GM12878 (cell line): ENCODE results near the gene PDXP. TPM values are rescaled to one million over a fixed set of nuclear protein-coding genes. Genes with fewer than 3 reads are reported as not detected.

Source experiments
- ATAC-seq: fragments of 200-7000 bp; cut with Tn5 transposase; 3 replicates; pipeline ENCODE4 v1.9.1; 2020; ENCODE audit warnings: mild to moderate bottlenecking, moderate library complexity
- BruUV-seq: library from RNA; stranded (reverse); fragments of 400-500 nt; replicated peaks from 2 replicates; lab custom pipeline; 2021; lab: Mats Ljungman, UMichigan
- CTCF ChIA-PET: fragments of 300-600 bp; sonication (Branson Sonifier 250); formaldehyde crosslinking; extraction: SDS; loops from one replicate; lab custom pipeline; 2021; ENCODE audit warnings: inconsistent platforms; lab: Yijun Ruan, JAX
- POLR2A ChIA-PET: fragments of 350-600 bp; formaldehyde crosslinking; extraction: SDS; loops from one replicate; lab custom pipeline; 2021; ENCODE audit warnings: inconsistent platforms; lab: Charles Lee
- RAD21 ChIA-PET: fragments of 300-600 bp; sonication (Branson Sonifier 250); formaldehyde crosslinking; loops from one replicate; lab custom pipeline; 2023; ENCODE audit warnings: antibody characterized with exemption; ENCODE audit not compliant: unreplicated experiment; lab: Charles Lee
- SMC1A ChIA-PET: fragments of 300-600 bp; sonication (Branson Sonifier 250); formaldehyde crosslinking; loops from one replicate; lab custom pipeline; 2023; ENCODE audit not compliant: unreplicated experiment, uncharacterized antibody; lab: Charles Lee
- DNase-seq: peaks from one replicate; pipeline ENCODE4 v3.0.0-alpha.2; 2011; ENCODE audit warnings: low read depth, low spot score
- FAIRE-seq: peaks from 3 replicates; lab custom pipeline; 2011; peaks lifted over from hg19 to GRCh38; lab: Jason Lieb, UNC
- H2AFZ ChIP-seq: 2 replicates; pipeline ENCODE4 v1.6.0; 2011; ENCODE audit warnings: low read depth, low read length, control low read depth; ENCODE audit not compliant: control insufficient read depth
- H3K27ac ChIP-seq: 2 replicates; pipeline ENCODE4 v1.5.1; 2011; ENCODE audit warnings: control low read depth; ENCODE audit not compliant: control insufficient read depth, insufficient read depth
- H3K27me3 ChIP-seq, 2 experiments: replicated peaks in 1 of 2; 2 replicates each; pipeline versions ENCODE4 v1.6.0 to v1.6.1; 2011; ENCODE audit warnings: low read length in 1 of 2; ENCODE audit not compliant: control insufficient read depth in 2 of 2, insufficient read depth in 2 of 2
- H3K36me3 ChIP-seq, 2 experiments: 2 replicates each; pipeline ENCODE4 v1.5.1; 2011; ENCODE audit warnings: low read length in 1 of 2; ENCODE audit not compliant: control insufficient read depth in 2 of 2, insufficient read depth in 2 of 2
- H3K4me1 ChIP-seq: 2 replicates; pipeline ENCODE4 v1.6.1; 2011; ENCODE audit warnings: mild to moderate bottlenecking, low read length, moderate library complexity, mixed read lengths; ENCODE audit not compliant: control insufficient read depth, insufficient read depth
- H3K4me2 ChIP-seq: 2 replicates; pipeline ENCODE4 v1.6.0; 2011; ENCODE audit warnings: control low read depth; ENCODE audit not compliant: control insufficient read depth, insufficient read depth
- H3K4me3 ChIP-seq: fragments of 200-600 bp; sonication (generic); 2 replicates; pipeline ENCODE4 v1.5.1; 2016
- H3K79me2 ChIP-seq: 2 replicates; pipeline ENCODE4 v1.6.0; 2011; ENCODE audit warnings: low read length; ENCODE audit not compliant: control insufficient read depth, insufficient read depth
- H3K9ac ChIP-seq: 2 replicates; pipeline ENCODE4 v1.8.0; 2011; ENCODE audit warnings: low read length, control low read depth, mixed read lengths; ENCODE audit not compliant: control insufficient read depth, insufficient read depth
- H3K9me3 ChIP-seq: replicated peaks from 3 replicates; pipeline ENCODE4 v1.5.1; 2011; ENCODE audit warnings: mild to moderate bottlenecking, low read length; ENCODE audit not compliant: control insufficient read depth, insufficient read depth
- H4K20me1 ChIP-seq: 2 replicates; pipeline ENCODE4 v1.6.0; 2011; ENCODE audit not compliant: control insufficient read depth, insufficient read depth
- BHLHE40 ChIP-seq, 2 experiments: fragments of 450-650 bp in 1 of 2; IDR thresholded peaks; 2 replicates each; pipeline ENCODE4 v1.6.1; 2011 to 2017; ENCODE audit warnings: low read depth in 2 of 2, borderline replicate concordance in 1 of 2, improper control_type of control experiment in 1 of 2, low read length in 1 of 2, mild to moderate bottlenecking in 1 of 2
- EGR1 ChIP-seq, 2 experiments: IDR thresholded peaks; 1 replicate in 1 of 2; 2 replicates in 1 of 2; pipeline ENCODE4 v1.6.1; 2011 to 2012; ENCODE audit warnings: low read depth in 2 of 2, low read length in 2 of 2, borderline replicate concordance in 1 of 2, mild to moderate bottlenecking in 1 of 2, moderate library complexity in 1 of 2
- MEF2B ChIP-seq: fragments of 450-650 bp; IDR thresholded peaks from 2 replicates; pipeline ENCODE4 v1.6.1; 2018; ENCODE audit warnings: mild to moderate bottlenecking, moderate library complexity; ENCODE audit not compliant: partially characterized antibody, poor library complexity, severe bottlenecking
- SPI1 ChIP-seq: IDR thresholded peaks from 2 replicates; pipeline ENCODE4 v1.6.1; 2011; ENCODE audit warnings: low read depth, mild to moderate bottlenecking, low read length, moderate library complexity, borderline replicate concordance; ENCODE audit not compliant: insufficient read depth
- TCF12 ChIP-seq: IDR thresholded peaks from 2 replicates; pipeline ENCODE4 v1.6.1; 2011; ENCODE audit warnings: low read depth, mild to moderate bottlenecking, low read length
- TCF3 ChIP-seq: IDR thresholded peaks from 2 replicates; pipeline ENCODE4 v1.6.1; 2012; ENCODE audit warnings: low read depth, mild to moderate bottlenecking, low read length, borderline replicate concordance; ENCODE audit not compliant: insufficient read depth
- WGBS: methylation state at CpG from one replicate; pipeline ENCODE4 v1.1.6; 2016; ENCODE audit warnings: low lambda C conversion rate; ENCODE audit not compliant: insufficient replicate concordance, insufficient coverage; ENCODE audit errors: missing lambda C conversion rate; 5-methylcytosine and 5-hydroxymethylcytosine counted together
- in situ Hi-C: fragments of 300-500 bp; cut with MboI; formaldehyde crosslinking; loops from 9 replicates; pipeline ENCODE4 v1.14.3; 2018; ENCODE audit warnings: mixed read lengths
- intact Hi-C: fragments of 100-400 bp; cut with micrococcal nuclease; formaldehyde crosslinking; loops from one replicate; pipeline ENCODE4 v1.14.2; 2022; ENCODE audit not compliant: unreplicated experiment
- polyA plus RNA-seq, 11 experiments: library from polyadenylated mRNA; depleted of rRNA in 4 of 11; unstranded in 6 of 11; stranded (reverse) in 5 of 11; fragments of >200 nt; fragmentation: Nextera tagmentation in 4 of 11; fragmentation: Illumina TruSeq in 1 of 11; extraction: Ambion mirVana in 4 of 11; extraction: Trizol in 1 of 11; gene quantifications; 1 replicate in 1 of 11; 2 replicates in 10 of 11; pipeline versions ENCODE4 v1.2.1 to v1.2.3, GENCODE V29; 2011 to 2016; ENCODE audit warnings: inconsistent platforms in 2 of 11, missing spikeins in 2 of 11, low read depth in 1 of 11
- total RNA-seq, 4 experiments: library from RNA; depleted of rRNA in 3 of 4; stranded (reverse); fragments of >200 nt in 3 of 4; fragmentation: Illumina TruSeq in 1 of 4; extraction: Trizol in 1 of 4; gene quantifications; 2 replicates each; pipeline versions ENCODE4 v1.2.1 to v1.2.3, GENCODE V29; 2013 to 2021
- TF ChIP-seq, protein P1 (sequence below): fragments of 150-350 bp; IDR thresholded peaks from 2 replicates; pipeline ENCODE4 v1.6.1; 2016; ENCODE audit warnings: low read depth, low read length
- TF ChIP-seq, protein P2 (sequence below): IDR thresholded peaks from 2 replicates; pipeline ENCODE4 v1.6.1; 2012; ENCODE audit warnings: low read length, inconsistent platforms

Gene PDXP
- total and polyA plus RNA-seq, 10 of the 15 experiments (the other 5 are each of a cell fraction or from before 2014, with no cell fraction given): 4.4 to 56.7 (median 34.6) TPM

DNA sequence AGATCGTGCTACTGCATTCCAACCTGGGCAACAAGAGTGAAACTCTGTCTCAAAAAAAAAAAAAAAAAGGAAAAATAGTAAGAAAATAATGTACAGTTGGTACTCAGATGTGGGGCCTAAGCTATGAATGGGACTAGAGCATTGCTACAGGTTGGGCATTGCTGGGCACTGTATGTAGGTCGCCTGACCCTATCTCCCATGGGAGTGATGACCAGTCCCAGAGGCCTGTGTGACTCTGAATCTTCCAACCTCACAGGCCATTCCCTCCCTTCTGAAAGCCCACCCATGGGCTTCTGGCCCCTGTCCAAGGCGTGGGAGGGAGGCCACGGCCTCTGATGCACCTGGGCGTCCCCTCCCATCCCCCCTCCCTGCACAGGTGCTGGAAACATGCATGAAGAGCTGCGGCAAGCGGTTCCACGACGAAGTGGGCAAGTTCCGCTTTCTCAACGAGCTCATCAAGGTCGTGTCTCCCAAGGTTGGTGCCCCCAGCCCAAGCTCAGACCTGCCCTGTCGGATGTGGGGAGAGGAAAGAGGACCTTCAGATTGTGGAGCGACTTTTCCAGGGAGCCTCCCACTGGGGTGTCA is 40.4 kb upstream of the PDXP start:
- FAIRE-seq: no peak

More for the DNA sequence above, 40.4 kb upstream of the PDXP start:
- no peak for DNase-seq
- H3K27me3 ChIP-seq: no peaks in the 10 kb centered on the region
- no peak overlapping the region for H3K4me3 ChIP-seq
- WGBS: 36% methylated on average over 14 of the region's 14 CpGs
- H4K20me1 ChIP-seq: no peaks in the 10 kb centered on the region
- H3K36me3 ChIP-seq: peaks cover 13 to 23% of the 10 kb centered on the region in 2 experiments
- H3K27ac ChIP-seq: no peak overlapping the region; the same call in 1 of the 2 replicates
- ChIA-PET CTCF (interaction anchor here (0.7 to 14.9 kb wide), 8 partner anchors 9 to 245 kb away, joined by 3 to 275 read pairs (median 6); partner anchors contain the start of genes GGA1, LGALS1, NOL12 and SH3BP1), SMC1A (interaction anchor here (1.0 to 2.0 kb wide), 3 partner anchors 8 to 58 kb away, joined by 5 to 11 read pairs (median 6); partner anchors contain the start of genes GGA1 and LGALS1), POLR2A (interaction anchor here (0.6 to 1.2 kb wide), 6 partner anchors 9 to 771 kb away, joined by 3 to 12 read pairs (median 3); partner anchors contain the start of genes GGA1 and LGALS1), RAD21 (interaction anchor here (0.5 to 1.8 kb wide), 6 partner anchors 9 to 282 kb away, joined by 3 to 10 read pairs (median 4); partner anchors contain the start of gene GGA1)
- TF ChIP-seq, protein P1, sequence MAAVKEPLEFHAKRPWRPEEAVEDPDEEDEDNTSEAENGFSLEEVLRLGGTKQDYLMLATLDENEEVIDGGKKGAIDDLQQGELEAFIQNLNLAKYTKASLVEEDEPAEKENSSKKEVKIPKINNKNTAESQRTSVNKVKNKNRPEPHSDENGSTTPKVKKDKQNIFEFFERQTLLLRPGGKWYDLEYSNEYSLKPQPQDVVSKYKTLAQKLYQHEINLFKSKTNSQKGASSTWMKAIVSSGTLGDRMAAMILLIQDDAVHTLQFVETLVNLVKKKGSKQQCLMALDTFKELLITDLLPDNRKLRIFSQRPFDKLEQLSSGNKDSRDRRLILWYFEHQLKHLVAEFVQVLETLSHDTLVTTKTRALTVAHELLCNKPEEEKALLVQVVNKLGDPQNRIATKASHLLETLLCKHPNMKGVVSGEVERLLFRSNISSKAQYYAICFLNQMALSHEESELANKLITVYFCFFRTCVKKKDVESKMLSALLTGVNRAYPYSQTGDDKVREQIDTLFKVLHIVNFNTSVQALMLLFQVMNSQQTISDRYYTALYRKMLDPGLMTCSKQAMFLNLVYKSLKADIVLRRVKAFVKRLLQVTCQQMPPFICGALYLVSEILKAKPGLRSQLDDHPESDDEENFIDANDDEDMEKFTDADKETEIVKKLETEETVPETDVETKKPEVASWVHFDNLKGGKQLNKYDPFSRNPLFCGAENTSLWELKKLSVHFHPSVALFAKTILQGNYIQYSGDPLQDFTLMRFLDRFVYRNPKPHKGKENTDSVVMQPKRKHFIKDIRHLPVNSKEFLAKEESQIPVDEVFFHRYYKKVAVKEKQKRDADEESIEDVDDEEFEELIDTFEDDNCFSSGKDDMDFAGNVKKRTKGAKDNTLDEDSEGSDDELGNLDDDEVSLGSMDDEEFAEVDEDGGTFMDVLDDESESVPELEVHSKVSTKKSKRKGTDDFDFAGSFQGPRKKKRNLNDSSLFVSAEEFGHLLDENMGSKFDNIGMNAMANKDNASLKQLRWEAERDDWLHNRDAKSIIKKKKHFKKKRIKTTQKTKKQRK: no peak
- TF ChIP-seq SPI1 (peak; percentile 42; the same call in 1 of the 2 replicates), EGR1 (IDR thresholded peaks at IDR 0.05; ENCODE audit: borderline replicate concordance in 1 of 2, low read depth in 2 of 2, low read length in 2 of 2) (peak in 1 of 2 experiments; percentile 47; a peak in 1 of 3 replicates), MEF2B (peak; percentile 68), TCF3 (peak; percentile 78; the same call in 1 of the 2 replicates), BHLHE40 (IDR thresholded peaks at IDR 0.05; ENCODE audit: borderline replicate concordance in 1 of 2, low read depth in 2 of 2, low read length in 1 of 2) (peak in 1 of 2 experiments; percentile 12; a peak in 1 of 4 replicates), TCF12 (peak; percentile 87)
- TF ChIP-seq, protein P2, sequence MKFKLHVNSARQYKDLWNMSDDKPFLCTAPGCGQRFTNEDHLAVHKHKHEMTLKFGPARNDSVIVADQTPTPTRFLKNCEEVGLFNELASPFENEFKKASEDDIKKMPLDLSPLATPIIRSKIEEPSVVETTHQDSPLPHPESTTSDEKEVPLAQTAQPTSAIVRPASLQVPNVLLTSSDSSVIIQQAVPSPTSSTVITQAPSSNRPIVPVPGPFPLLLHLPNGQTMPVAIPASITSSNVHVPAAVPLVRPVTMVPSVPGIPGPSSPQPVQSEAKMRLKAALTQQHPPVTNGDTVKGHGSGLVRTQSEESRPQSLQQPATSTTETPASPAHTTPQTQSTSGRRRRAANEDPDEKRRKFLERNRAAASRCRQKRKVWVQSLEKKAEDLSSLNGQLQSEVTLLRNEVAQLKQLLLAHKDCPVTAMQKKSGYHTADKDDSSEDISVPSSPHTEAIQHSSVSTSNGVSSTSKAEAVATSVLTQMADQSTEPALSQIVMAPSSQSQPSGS: no peak
- no peak overlapping the region for H3K9ac ChIP-seq
- 0 out of 2 replicates have a peak, but pooled peaks cover under 1% of the 10 kb centered on the region for H3K79me2 ChIP-seq
- ATAC-seq: peak; percentile 60
- no peak overlapping the region for H2AFZ ChIP-seq
- no peaks in the 10 kb centered on the region for H3K9me3 ChIP-seq
- H3K4me2 ChIP-seq: no peak overlapping the region
- in situ Hi-C loops (no loop called here), intact Hi-C loops (no loop called here)
- H3K4me1 ChIP-seq: peaks cover 6% of the 10 kb centered on the region
- BruUV-seq: TSS peak; percentile 64
